ENCODE data around the gene PIP5K1B.

DNA sequence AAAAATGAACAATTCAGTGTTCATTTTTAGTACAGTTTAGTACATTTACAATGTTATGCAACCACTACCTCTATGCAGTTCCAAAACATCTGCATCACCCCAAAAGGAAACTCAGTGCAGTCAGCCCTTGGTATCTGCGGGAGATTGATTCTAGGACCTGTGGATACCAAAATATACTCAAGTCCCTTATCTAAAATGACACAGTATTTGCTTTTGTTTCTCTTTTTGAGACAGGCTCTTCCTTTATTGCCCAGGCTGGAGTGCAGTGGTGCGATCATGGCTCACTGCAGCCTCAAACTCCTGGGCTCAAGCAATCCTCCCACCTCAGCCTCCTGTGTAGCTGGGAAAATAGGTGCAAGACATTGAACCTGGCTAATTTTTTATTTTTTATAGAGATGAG, 114.0 kb downstream of the PIP5K1B start:
- TF ChIP-seq NR2C2 (CRISPR knock-in tag; IDR thresholded peaks at IDR 0.05): no peak
- TF ChIP-seq JUN (CRISPR knock-in tag; IDR thresholded peaks at IDR 0.05): no peak
- TF ChIP-seq, protein P1, sequence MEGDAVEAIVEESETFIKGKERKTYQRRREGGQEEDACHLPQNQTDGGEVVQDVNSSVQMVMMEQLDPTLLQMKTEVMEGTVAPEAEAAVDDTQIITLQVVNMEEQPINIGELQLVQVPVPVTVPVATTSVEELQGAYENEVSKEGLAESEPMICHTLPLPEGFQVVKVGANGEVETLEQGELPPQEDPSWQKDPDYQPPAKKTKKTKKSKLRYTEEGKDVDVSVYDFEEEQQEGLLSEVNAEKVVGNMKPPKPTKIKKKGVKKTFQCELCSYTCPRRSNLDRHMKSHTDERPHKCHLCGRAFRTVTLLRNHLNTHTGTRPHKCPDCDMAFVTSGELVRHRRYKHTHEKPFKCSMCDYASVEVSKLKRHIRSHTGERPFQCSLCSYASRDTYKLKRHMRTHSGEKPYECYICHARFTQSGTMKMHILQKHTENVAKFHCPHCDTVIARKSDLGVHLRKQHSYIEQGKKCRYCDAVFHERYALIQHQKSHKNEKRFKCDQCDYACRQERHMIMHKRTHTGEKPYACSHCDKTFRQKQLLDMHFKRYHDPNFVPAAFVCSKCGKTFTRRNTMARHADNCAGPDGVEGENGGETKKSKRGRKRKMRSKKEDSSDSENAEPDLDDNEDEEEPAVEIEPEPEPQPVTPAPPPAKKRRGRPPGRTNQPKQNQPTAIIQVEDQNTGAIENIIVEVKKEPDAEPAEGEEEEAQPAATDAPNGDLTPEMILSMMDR (IDR thresholded peaks at IDR 0.05): no peak
- no peak for TF ChIP-seq ESRRA (CRISPR knock-in tag; IDR thresholded peaks at IDR 0.05; ENCODE audit: borderline replicate concordance)
- no peak for TF ChIP-seq SP1 (CRISPR knock-in tag; conservative IDR thresholded peaks at IDR 0.05)
- TF ChIP-seq, protein P2, sequence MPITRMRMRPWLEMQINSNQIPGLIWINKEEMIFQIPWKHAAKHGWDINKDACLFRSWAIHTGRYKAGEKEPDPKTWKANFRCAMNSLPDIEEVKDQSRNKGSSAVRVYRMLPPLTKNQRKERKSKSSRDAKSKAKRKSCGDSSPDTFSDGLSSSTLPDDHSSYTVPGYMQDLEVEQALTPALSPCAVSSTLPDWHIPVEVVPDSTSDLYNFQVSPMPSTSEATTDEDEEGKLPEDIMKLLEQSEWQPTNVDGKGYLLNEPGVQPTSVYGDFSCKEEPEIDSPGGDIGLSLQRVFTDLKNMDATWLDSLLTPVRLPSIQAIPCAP (CRISPR knock-in tag; IDR thresholded peaks at IDR 0.05): no peak
- no peak for TF ChIP-seq SMAD3 (CRISPR knock-in tag; IDR thresholded peaks at IDR 0.05; ENCODE audit: borderline replicate concordance)
- TF ChIP-seq, protein P3, sequence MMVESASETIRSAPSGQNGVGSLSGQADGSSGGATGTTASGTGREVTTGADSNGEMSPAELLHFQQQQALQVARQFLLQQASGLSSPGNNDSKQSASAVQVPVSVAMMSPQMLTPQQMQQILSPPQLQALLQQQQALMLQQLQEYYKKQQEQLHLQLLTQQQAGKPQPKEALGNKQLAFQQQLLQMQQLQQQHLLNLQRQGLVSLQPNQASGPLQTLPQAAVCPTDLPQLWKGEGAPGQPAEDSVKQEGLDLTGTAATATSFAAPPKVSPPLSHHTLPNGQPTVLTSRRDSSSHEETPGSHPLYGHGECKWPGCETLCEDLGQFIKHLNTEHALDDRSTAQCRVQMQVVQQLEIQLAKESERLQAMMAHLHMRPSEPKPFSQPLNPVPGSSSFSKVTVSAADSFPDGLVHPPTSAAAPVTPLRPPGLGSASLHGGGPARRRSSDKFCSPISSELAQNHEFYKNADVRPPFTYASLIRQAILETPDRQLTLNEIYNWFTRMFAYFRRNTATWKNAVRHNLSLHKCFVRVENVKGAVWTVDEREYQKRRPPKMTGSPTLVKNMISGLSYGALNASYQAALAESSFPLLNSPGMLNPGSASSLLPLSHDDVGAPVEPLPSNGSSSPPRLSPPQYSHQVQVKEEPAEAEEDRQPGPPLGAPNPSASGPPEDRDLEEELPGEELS (CRISPR knock-in tag; IDR thresholded peaks at IDR 0.05): no peak
- TF ChIP-seq, protein P4, sequence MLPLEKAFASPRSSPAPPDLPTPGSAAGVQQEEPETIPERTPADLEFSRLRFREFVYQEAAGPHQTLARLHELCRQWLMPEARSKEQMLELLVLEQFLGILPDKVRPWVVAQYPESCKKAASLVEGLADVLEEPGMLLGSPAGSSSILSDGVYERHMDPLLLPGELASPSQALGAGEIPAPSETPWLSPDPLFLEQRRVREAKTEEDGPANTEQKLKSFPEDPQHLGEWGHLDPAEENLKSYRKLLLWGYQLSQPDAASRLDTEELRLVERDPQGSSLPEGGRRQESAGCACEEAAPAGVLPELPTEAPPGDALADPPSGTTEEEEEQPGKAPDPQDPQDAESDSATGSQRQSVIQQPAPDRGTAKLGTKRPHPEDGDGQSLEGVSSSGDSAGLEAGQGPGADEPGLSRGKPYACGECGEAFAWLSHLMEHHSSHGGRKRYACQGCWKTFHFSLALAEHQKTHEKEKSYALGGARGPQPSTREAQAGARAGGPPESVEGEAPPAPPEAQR (CRISPR knock-in tag; IDR thresholded peaks at IDR 0.05): no peak
- TF ChIP-seq, protein P5, sequence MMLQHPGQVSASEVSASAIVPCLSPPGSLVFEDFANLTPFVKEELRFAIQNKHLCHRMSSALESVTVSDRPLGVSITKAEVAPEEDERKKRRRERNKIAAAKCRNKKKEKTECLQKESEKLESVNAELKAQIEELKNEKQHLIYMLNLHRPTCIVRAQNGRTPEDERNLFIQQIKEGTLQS (CRISPR knock-in tag; conservative IDR thresholded peaks at IDR 0.05): no peak
- TF ChIP-seq, protein P6, sequence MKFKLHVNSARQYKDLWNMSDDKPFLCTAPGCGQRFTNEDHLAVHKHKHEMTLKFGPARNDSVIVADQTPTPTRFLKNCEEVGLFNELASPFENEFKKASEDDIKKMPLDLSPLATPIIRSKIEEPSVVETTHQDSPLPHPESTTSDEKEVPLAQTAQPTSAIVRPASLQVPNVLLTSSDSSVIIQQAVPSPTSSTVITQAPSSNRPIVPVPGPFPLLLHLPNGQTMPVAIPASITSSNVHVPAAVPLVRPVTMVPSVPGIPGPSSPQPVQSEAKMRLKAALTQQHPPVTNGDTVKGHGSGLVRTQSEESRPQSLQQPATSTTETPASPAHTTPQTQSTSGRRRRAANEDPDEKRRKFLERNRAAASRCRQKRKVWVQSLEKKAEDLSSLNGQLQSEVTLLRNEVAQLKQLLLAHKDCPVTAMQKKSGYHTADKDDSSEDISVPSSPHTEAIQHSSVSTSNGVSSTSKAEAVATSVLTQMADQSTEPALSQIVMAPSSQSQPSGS (CRISPR knock-in tag; IDR thresholded peaks at IDR 0.05; ENCODE audit: borderline replicate concordance, low read depth): no peak
- TF ChIP-seq ZNF317 (CRISPR knock-in tag; IDR thresholded peaks at IDR 0.05; ENCODE audit: borderline replicate concordance, low read depth): no peak
- no peak for TF ChIP-seq ZNF416 (CRISPR knock-in tag; IDR thresholded peaks at IDR 0.05)

All from WTC11 (cell line).